Chondrocyte (in vitro differentiated cells): ENCODE data around the gene BPTF. TPM values are rescaled to one million over a fixed set of nuclear protein-coding genes. Genes with fewer than 3 reads are reported as not detected.
"Not testable (repeated sequence)": the region's sequence is repeated elsewhere in the genome, so short reads cannot be mapped to it uniquely, and the experiment has no call there.

Source experiments
- DNase-seq: peaks from one replicate; pipeline ENCODE4 v3.0.0; 2021; ENCODE audit warnings: mixed read lengths, low spot score
- H3K27ac Mint-ChIP-seq: one replicate; pipeline ENCODE4 v1.8.0; 2021; ENCODE audit warnings: mild to moderate bottlenecking, moderate library complexity, mixed read lengths; ENCODE audit not compliant: unreplicated experiment
- H3K27me3 Mint-ChIP-seq: 2 replicates; pipeline ENCODE4 v1.8.0; 2021; ENCODE audit warnings: low read depth, mixed read lengths
- H3K36me3 Mint-ChIP-seq: 2 replicates; pipeline ENCODE4 v1.8.0; 2021; ENCODE audit warnings: low read depth, mixed read lengths
- H3K4me1 Mint-ChIP-seq: 2 replicates; pipeline ENCODE4 v1.8.0; 2021; ENCODE audit warnings: low read depth, mild to moderate bottlenecking, mixed read lengths
- H3K4me3 Mint-ChIP-seq: one replicate; pipeline ENCODE4 v1.8.0; 2021; ENCODE audit warnings: mild to moderate bottlenecking, moderate library complexity, mixed read lengths; ENCODE audit not compliant: unreplicated experiment
- H3K9me3 Mint-ChIP-seq: 2 replicates; pipeline ENCODE4 v1.8.0; 2021; ENCODE audit warnings: low read depth, mixed read lengths
- CTCF ChIP-seq: fragments of 200-600 bp; sonication (generic); IDR thresholded peaks from 2 replicates; pipeline ENCODE4 v1.5.0; 2021; ENCODE audit warnings: antibody characterized with exemption, mild to moderate bottlenecking, moderate library complexity
- total RNA-seq: library from RNA; stranded (reverse); gene quantifications from 3 replicates; pipeline ENCODE4 v1.2.1, GENCODE V29; 2021

BPTF gene
- total RNA-seq, 1 donor from 2014 or later, result 75.7 TPM

- Mint-ChIP-seq H3K27me3 (no peaks in the 10 kb centered on the region), H3K9me3 (no peaks in the 10 kb centered on the region), H3K36me3 (peaks cover 27% of the 10 kb centered on the region), H3K4me1 (peaks cover 20% of the 10 kb centered on the region), H3K27ac (no peak overlapping the region), H3K4me3 (no peak overlapping the region)
- no peak for TF ChIP-seq CTCF
- DNase-seq, result no peak
These were observed 87.4 kb downstream of the BPTF start for GRCh38 chr17:67912656-67913055.

GRCh38 chr17:67920212-67920611 is 94.9 kb downstream of the BPTF start:
- Mint-ChIP-seq H3K4me3 (no peak overlapping the region), H3K27ac (no peak overlapping the region), H3K4me1 (no peaks in the 10 kb centered on the region), H3K9me3 (no peaks in the 10 kb centered on the region), H3K27me3 (no peaks in the 10 kb centered on the region), H3K36me3 (peaks cover 12% of the 10 kb centered on the region)
- no peak for DNase-seq
- TF ChIP-seq CTCF, result no peak

- Mint-ChIP-seq H3K27ac (no peak overlapping the region), H3K4me3 (no peak overlapping the region), H3K27me3 (no peaks in the 10 kb centered on the region), H3K36me3 (peaks cover 13% of the 10 kb centered on the region), H3K4me1 (no peaks in the 10 kb centered on the region), H3K9me3 (no peaks in the 10 kb centered on the region)
- TF ChIP-seq CTCF, result no peak
- no peak for DNase-seq
These were observed 97.2 kb downstream of the BPTF start for GRCh38 chr17:67922503-67922902.

- DNase-seq, H3K27me3 Mint-ChIP-seq, H3K4me1 Mint-ChIP-seq, H3K9me3 Mint-ChIP-seq, H3K27ac Mint-ChIP-seq, H3K4me3 Mint-ChIP-seq: not testable (repeated sequence)
- H3K36me3 Mint-ChIP-seq, result peaks cover 18% of the 10 kb centered on the region
These were observed 103.5 kb downstream of the BPTF start for GRCh38 chr17:67928842-67929241.

- H3K27me3 Mint-ChIP-seq, result no peaks in the 10 kb centered on the region
- H3K4me1 Mint-ChIP-seq, result no peaks in the 10 kb centered on the region
- H3K27ac Mint-ChIP-seq, result no peak overlapping the region
- no peak for TF ChIP-seq CTCF
- H3K36me3 Mint-ChIP-seq, result peaks cover 18% of the 10 kb centered on the region
- DNase-seq, result no peak
- H3K4me3 Mint-ChIP-seq, result no peak overlapping the region
- no peaks in the 10 kb centered on the region for H3K9me3 Mint-ChIP-seq
These were observed 105.9 kb downstream of the BPTF start for GRCh38 chr17:67931227-67931626.

- no peak overlapping the region for H3K27ac Mint-ChIP-seq
- H3K4me3 Mint-ChIP-seq, result no peak overlapping the region
- peaks cover 38% of the 10 kb centered on the region for H3K36me3 Mint-ChIP-seq
- H3K9me3 Mint-ChIP-seq, result no peaks in the 10 kb centered on the region
- no peaks in the 10 kb centered on the region for H3K4me1 Mint-ChIP-seq
- H3K27me3 Mint-ChIP-seq, result no peaks in the 10 kb centered on the region
- no peak for DNase-seq
- TF ChIP-seq CTCF, result peak; percentile 72
These were observed 117.5 kb downstream of the BPTF start for GRCh38 chr17:67942810-67943209.
